GM18861 (cell line): Measurements from ENCODE around the gene NPBWR2.
"Not testable (repeated sequence)": the region's sequence is repeated elsewhere in the genome, so short reads cannot be mapped to it uniquely, and the experiment has no call there.

Experiments used
- ATAC-seq: cut with Tn5 transposase; IDR thresholded peaks from one replicate; pipeline ENCODE4 v1.9.1; 2021; ENCODE audit not compliant: unreplicated experiment

Gene NPBWR2

DNA sequence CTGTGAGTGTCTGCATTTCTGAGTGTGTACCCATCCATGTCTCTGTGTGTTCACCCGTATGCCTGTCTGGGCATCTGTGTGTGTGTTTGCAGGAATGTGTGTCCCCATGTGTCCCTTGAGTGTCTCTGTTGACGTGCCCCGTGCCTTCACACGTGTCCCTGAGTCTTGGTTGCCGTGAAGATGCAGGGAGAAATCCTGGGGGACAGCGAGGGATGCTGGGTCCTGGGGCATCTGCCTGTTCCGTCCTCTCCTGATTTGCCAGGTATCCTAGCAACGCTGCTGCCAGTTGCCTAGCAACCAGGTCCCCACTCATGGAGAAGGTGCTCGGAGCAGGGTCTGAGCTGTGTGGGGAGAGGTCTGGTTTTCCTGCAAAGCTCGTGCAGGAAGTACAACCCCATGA is 17.2 kb downstream of the NPBWR2 start:
- no peak for ATAC-seq

DNA sequence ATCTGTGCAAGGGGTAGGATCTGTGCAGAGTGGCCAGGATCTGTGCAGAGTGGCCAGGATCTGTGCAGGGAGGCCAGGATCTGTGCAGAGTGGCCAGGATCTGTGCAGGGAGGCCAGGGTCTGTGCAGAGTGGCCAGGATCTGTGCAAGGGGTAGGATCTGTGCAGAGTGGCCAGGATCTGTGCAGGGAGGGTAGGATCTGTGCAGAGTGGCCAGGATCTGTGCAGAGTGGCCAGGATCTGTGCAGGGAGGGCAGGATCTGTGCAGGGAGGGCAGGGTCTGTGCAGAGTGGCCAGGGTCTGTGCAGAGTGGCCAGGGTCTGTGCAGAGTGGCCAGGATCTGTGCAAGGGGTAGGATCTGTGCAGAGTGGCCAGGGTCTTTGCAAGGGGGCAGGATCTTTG is 18.8 kb downstream of the NPBWR2 start:
- not testable (repeated sequence) for ATAC-seq

DNA sequence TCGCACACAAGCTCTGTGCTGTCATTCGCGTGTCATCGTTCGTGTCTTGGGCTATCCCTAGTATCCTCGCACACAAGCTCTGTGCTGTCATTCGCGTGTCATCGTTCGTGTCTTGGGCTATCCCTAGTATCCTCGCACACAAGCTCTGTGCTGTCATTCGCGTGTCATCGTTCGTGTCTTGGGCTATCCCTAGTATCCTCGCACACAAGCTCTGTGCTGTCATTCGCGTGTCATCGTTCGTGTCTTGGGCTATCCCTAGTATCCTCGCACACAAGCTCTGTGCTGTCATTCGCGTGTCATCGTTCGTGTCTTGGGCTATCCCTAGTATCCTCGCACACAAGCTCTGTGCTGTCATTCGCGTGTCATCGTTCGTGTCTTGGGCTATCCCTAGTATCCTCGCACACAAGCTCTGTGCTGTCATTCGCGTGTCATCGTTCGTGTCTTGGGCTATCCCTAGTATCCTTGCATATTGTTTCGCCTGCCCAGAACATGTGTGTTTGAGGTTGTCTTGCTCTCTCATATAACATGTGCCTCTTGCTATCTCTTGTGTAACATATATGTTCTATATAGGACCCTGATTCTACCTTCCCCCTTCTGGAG is 20.0 kb downstream of the NPBWR2 start:
- not testable (repeated sequence) for ATAC-seq

DNA sequence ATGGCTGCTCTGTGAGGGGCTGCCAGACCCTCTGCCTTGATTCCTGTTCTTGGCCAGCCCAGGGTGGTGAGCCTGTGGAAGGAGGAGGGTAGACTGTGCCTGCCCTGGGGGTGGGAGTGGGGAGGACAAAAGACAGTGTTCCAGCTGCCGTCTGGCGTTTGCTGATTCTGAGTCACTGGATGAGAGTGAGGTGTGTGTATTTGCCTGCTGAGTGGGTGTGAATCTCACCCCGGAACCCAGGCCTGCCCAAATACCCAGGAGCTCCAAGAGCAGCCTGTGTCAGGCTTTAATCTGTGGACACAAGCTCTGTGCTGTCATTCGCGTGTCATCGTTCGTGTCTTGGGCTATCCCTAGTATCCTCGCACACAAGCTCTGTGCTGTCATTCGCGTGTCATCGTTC is 20.6 kb downstream of the NPBWR2 start:
- no peak for ATAC-seq

DNA sequence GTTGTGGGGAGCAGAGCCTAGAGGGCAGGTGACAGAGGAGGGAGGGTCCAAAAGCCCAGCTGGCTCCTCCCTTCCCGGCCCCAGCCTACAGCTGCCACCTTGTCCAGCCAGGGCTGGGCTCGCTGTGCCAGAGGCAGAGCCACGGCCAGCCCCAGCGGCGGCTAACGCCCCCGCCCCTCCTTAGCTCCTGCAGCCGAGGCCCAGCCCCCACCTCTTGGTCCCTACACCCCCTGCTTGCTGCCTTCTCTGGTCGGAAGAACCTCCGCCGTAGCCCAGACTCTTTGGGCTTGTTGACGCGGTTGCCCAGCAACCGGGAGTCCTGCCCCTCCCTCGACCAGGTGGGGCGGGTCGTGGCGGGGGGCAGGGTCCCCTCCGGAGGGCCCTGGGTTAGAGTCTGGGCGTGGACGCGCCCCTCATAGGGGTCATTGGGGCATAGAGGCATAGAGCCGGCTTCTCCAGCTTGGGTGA is 22.6 kb downstream of the NPBWR2 start:
- ATAC-seq = no peak

DNA sequence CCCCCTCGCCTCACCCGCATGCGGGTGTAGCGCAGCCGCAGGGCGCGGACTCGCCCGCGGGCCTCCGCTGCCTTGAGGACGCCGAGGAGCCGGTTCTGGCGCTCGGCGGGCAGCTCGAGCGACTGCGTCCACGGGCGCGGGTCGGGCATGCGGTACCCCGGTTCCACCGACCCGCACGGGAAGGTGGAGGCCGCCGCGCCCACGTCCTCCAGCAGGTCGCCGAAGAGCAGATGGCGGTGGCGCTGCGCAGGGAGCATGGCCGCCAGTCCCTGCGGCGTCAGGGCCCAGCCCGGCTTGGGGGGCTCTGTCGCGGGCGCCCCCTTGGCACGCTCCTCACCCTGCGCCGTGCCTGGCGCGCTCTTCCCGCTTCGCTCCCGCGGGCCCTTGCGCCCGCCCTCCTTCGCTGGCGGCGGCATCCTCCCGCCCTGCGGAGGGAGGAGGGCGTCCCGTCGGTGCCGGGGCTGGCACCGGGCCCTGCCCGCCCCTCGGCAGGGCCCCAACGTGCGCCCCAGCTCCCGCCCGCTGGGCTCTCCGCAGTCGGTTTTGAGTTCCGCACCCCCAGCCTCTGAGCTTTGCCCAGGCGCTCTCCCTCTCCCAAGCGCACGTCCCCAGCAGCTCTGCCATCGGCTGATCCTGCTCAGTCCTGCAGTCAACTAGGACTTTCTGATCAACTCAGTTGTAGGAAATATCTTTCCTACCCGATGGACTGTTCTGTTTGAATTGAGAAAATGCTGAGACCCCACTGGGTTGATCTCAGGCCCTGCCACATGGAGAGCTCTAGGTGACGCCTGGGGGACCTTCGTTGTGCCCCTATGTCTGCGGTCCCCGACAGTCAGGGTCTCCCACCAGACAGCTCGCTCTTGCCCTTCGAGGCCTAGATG is 23.3 kb downstream of the NPBWR2 start, which contains the start of gene LKAAEAR1:
Gene LKAAEAR1, minus strand, starts transcription at position 595 of the 881 bp plus-strand sequence. Its CDS starts 179 bp downstream, at position 416.
- ATAC-seq = no peak

DNA sequence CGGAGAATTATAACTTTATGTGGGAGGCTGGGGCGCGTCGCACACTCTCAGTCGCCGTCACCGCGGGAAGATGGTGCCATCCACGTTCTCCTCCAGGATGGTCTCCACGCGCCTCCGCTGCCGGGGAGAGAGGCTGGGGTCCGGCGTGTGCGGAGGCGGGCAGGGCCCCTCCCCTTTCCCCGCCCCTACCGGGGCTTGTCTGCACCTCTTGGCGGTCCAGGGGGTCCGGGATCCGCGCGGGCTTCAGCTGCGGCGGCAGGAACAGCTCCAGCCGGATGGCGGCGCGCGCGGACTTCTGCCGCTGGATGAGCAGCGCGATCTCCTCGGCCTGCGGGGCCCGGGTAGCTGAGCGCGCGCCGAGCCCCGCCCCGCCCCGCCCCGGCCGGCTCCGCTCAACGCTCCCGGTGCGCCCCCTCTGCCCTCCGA is 24.0 kb downstream of the NPBWR2 start:
- no peak for ATAC-seq

DNA sequence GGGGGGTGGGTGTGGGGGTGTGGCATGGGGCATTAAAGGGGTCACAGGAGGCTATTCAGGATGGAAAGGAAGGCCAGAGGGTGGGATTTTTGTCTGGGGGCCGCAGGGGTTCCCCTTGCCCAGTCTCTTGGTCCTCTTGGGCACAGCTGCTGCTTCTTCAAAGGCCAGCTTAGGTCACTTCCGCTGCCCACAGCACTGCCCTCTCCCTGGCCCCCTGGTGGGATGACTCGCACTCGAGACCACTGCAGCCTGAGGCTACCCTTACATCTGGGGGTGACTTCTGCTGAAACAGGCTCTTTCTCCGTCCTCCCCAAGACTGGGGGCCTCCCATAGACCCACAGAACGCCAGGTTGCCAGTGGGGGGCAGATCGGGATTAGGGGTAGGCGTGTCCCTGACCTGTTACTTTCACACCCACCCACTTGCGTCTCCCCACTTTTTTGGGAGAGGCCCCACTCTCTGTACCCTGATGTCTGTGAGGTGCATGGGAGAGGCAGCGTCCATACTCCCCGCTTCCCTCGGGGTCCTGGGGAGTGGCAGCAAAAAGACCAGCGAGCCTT is 24.5 kb downstream of the NPBWR2 start:
- ATAC-seq = no peak

DNA sequence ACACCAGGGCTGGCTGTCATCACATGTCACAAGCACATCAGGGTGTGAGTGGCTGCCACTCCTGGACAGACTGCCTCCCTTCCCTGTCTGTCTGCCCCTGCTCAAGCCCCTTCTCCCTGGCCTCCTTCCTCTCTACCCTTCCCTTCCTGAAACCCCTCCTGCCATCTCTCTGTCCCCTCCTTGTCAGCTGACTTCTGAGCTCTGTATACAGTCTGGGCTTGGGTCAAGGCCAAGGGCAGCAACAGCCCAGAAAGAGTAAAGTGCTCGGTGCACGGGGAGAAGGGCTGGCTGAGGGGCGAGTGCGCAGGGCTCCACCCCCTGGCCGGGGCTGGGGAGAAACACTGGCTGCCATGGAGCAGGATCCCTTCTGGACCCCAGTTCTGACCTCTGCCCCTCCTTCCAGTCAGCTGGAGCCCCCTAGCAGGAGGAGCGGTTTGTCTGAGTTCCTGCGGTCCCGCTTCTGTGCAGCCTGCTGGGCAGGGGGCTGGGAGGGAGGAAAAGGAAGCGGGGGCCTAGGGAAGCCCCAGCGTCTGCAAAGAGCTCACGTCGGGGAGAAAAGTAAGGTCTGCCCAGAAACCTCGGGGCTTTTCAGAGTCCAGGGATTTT is 25.1 kb downstream of the NPBWR2 start:
- ATAC-seq = no peak

DNA sequence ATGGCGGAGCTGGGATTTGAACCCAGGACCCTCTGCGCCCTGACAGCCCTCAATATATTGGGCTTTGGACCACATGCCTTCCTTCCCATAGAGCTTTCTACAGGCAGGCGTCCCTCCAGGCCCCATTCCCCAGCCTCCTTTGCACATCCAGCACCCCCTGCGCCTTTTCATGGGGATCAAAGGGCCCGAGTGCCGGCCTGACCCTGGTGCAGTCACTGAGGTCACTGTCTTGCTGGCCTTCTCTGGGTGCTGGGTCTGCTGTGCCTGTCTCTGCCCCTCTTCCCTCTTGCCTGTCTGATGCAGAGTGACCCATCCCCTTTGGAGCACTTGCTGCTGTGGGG is 25.8 kb downstream of the NPBWR2 start:
- no peak for ATAC-seq

DNA sequence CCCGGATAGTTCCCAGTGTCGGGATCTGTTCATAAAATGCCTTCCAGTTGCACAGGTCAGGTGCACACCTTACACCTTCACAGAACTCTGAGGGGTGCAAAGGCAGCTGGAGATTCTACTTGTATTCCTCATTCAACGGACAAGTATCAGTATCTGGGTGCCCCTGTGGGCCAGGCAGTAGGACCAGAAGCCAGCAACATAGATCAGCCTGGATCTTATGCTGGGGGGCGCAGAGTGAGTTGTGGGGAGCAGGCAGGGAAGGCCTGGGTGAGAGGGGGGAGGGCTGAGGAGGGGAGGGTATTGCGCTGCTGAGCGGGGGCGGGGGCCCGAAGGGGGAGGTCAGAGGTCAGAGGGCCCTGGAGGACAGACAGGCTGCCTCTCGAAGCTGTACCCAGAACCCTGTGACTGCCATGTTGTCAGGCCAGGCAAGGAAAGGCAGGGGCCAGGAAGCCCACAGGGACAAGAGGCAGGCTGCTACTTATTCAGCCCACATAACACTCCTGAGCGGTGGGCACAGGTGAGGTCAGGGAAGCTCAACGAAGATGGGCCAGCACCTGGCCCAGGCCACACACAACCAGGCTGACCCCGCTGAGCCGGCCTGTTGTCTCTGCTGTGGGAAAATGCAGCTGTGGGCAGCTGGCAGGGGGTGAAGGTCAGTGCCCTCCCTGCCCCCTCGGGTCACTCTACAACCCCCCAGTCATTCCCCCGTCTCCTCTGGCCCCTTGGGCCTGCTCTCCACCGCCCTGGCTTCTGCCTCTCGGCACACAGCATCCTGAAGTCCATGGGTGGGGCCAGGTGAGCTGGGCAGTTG is 26.3 kb downstream of the NPBWR2 start:
- no peak for ATAC-seq

DNA sequence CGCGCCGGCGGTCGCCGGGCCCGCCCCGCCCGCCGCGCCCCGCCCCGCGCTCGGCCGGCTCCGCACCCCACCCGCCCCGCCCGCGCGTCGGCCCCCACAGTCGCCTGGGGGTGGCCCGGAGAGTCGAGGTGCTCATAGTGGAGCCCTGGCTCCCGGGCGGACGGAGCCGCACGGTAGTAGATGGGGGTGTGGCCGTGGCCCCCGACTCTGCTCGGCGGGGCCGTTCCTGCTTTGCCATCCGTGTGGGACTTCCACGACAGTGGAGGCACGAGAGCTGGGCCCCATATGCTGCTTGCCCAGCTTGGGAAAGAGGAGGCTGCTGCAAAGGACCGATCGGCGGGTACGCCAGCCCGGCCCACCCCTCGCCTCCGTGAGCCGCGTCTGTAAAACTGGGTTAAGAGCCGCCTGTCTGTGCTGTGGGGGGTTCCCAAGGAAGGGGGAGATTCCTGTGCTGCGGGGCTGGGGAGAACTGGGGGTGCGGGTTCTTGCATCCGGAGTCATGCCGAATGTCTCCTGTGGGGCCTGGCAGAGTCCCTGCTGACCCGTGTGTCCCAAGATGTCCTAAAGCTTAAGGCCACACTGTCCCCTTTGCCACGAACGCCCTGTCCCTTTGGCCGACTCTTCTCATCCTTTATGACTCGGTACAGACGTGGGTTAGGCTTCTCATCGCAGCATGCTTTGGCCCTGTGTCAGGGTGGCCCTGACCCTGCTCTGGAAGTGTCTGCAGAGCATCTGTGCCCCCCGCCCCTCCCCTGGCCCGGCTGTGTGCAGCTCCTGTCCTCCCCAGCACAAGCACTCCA is 27.2 kb downstream of the NPBWR2 start, which contains the start of gene OPRL1:
Gene OPRL1, plus strand, starts transcription at position 70 of the 800 bp plus-strand sequence. CDS start 12,639 bp downstream, outside the sequence.
- ATAC-seq = no peak

DNA sequence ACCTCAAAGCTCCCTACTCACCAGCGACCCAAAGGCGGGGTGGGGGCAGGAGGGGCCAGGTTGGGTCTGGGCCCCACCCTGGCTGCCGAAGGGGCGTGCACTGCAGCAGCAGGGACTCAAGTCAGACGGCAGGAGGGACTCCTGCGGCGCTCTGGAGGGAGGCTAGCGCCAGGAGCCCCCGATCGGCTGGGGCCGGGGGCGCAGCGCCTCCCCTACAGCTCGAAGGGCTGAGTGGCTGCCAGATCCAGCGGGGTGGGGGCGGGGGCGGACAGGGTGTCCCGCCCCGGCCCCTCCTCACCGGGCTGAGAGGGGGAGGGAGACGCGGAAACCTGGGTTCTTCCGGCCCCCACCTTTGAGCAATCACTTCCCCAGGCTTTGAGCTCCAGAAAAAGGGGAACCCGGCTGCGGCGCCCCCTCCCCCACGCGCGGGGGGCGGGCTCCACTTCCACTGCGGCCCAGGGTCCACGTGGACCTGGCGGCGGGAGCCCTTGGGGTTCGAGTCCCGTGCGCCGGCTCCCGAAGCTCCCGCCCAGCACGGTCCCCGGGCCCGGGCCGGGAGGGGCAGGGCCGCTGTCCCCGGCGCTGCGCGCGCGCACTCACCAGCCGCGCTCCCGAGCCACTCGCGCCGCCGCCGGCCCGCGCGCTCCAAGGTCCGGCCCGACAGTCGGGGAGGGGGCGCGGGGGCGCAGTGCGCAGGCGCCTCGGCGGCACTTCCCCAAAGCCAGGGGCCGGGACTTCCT is 27.9 kb downstream of the NPBWR2 start, which contains the start of gene RGS19:
Gene RGS19, minus strand, starts transcription at position 246 of the 740 bp plus-strand sequence. CDS start 2,632 bp downstream, outside the sequence.
- ATAC-seq = peak; percentile 23

DNA sequence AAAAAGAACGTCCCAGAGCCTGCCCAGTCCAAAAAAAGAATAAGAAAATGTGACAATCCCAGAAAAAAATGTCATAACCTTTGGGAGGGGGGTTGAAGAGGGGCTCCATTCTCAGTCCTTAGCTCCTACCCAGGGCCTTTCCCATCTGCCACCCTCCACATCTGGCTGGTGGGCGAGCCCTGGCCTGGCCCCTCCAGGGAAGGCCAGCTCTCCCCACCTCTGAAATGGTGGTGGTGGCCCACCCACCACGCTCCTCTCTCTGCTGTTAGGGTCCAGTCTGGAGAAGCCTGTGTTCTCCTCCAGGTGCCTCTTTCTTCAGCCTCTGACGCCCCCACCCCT is 28.5 kb downstream of the NPBWR2 start:
- ATAC-seq = no peak

DNA sequence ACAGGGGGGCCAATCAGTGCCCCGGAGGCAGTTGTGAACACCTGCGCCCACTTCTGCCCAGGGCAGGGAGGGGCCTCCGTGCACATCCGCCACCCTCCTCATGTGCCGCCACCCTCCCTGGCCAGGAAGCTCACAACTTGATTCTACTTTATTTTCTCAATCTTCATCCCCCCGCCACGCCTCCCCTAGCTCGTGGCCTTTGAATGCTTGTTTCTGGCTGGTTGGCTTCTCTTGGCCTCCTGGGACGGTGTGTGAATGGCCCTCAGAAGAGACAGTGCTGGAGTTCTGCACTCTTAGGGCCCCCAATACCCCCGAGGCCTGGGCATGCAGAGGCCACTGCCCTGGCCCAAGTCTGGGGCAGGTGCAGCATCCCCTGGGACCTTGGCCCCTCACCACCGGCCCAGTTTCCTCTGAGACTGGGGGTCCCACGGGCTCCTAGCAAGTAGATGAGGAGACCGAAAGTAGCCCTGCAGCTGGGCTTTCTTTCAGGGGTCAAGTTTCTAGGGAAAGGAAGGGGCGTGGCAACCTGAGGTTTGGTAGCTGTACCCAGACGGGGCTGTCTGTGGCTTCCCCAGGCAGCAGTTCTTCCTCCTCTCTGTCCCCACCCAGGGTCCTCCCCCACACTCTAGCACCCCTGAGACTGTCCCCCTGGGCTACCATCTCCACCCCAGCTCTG is 29.4 kb downstream of the NPBWR2 start:
- peak; percentile 23 for ATAC-seq

DNA sequence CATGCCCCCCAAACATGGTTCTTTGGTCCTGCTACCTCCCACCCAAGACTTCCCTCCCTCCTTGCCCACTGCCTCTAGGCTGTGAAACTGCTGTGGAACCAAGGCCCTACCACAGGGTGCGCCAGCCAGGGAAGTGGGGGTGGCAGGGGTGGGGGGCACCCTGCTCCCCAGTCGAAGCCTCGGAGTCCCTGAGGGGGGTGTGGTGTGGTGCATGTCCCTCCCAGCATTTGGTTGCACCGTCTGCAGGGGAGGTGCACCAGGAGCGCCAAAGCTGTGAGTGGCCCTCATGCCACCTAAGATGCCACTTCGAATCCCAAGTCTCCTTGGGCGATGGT is 29.9 kb downstream of the NPBWR2 start:
- ATAC-seq = no peak

DNA sequence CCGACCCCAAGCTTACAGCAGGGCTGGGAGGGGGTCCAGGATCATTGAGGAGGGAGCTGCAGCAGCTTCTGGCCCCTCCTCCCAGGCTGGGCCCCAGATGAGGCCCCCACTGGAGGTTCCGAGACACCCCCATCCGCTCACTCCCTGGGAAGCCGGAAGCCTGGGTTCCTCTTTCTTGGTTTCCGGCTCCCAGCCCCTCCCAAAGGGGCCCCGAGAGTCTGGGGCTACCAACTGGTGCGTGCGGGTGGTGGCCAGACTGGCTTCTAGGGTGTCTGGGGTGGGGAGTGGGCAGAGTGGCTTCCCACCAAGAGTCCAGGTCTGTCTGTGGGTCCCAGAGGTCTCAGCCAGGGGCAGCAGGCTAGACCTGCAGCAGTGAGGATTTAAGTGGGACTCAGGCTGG is 30.3 kb downstream of the NPBWR2 start:
- ATAC-seq = no peak
